H1 (cell line): ENCODE measurements around the gene SLC38A10. TPM values are rescaled to one million over a fixed set of nuclear protein-coding genes. Genes with fewer than 3 reads are reported as not detected.

Experiments
- CTCF ChIA-PET: fragments of 300-600 bp; sonication (Branson Sonifier 250); formaldehyde crosslinking; loops from one replicate; lab custom pipeline; 2021; ENCODE audit not compliant: partially characterized antibody; lab: Charles Lee
- POLR2A ChIA-PET: fragments of 300-600 bp; sonication (Branson Sonifier 250); formaldehyde crosslinking; loops from one replicate; lab custom pipeline; 2021; ENCODE audit warnings: inconsistent platforms; ENCODE audit not compliant: partially characterized antibody; lab: Charles Lee
- DNase-seq, 2 experiments: peaks; one replicate each; pipeline versions ENCODE4 v3.0.0 to v3.0.0-alpha.2; 2010 to 2022; ENCODE audit warnings: low spot score in 2 of 2, low read depth in 1 of 2, mixed read lengths in 1 of 2
- FAIRE-seq: peaks from 2 replicates; lab custom pipeline; 2011; peaks lifted over from hg19 to GRCh38; lab: Jason Lieb, UNC
- H2AFZ ChIP-seq: 2 replicates; pipeline ENCODE4 v1.8.1; 2012; ENCODE audit warnings: low read length, inconsistent platforms
- H2AK5ac ChIP-seq: 2 replicates; pipeline ENCODE4 v1.6.1; 2013; ENCODE audit warnings: low read depth, low read length
- H2BK120ac ChIP-seq: replicated peaks from 2 replicates; pipeline ENCODE3; 2013; ENCODE audit warnings: low read depth, low read length, inconsistent platforms
- H2BK12ac ChIP-seq: 2 replicates; pipeline ENCODE4 v1.6.1; 2013; ENCODE audit warnings: low read depth, low read length
- H2BK15ac ChIP-seq: 2 replicates; pipeline ENCODE4 v1.6.1; 2013; ENCODE audit warnings: low read length
- H2BK20ac ChIP-seq: 2 replicates; pipeline ENCODE4 v1.6.1; 2013; ENCODE audit warnings: low read length
- H2BK5ac ChIP-seq: 2 replicates; pipeline ENCODE4 v1.6.1; 2013; ENCODE audit warnings: low read depth, low read length
- H3K14ac ChIP-seq: 2 replicates; pipeline ENCODE4 v1.6.1; 2013; ENCODE audit warnings: inconsistent platforms; ENCODE audit not compliant: insufficient read length
- H3K18ac ChIP-seq: 2 replicates; pipeline ENCODE4 v1.6.1; 2013; ENCODE audit warnings: low read length; ENCODE audit errors: extremely low read depth
- H3K23ac ChIP-seq: 2 replicates; pipeline ENCODE4 v1.6.1; 2013; ENCODE audit warnings: inconsistent platforms; ENCODE audit not compliant: insufficient read length
- H3K23me2 ChIP-seq: 2 replicates; pipeline ENCODE4 v1.6.1; 2013; ENCODE audit warnings: low read depth, low read length
- H3K27ac ChIP-seq: 2 replicates; pipeline ENCODE4 v1.6.1; 2011; ENCODE audit warnings: low read depth, low read length, inconsistent platforms
- H3K27me3 ChIP-seq, 4 experiments: replicated peaks in 1 of 4; 1 replicate in 1 of 4; 2 replicates in 3 of 4; pipeline versions ENCODE4 v1.6.1 to v1.8.1; 2011 to 2013; ENCODE audit warnings: low read length in 3 of 4, mild to moderate bottlenecking in 3 of 4, inconsistent platforms in 2 of 4, mixed read lengths in 2 of 4, moderate library complexity in 1 of 4; ENCODE audit not compliant: control insufficient read depth in 3 of 4, insufficient read depth in 3 of 4; ENCODE audit errors: extremely low read depth in 1 of 4
- H3K36me3 ChIP-seq, 4 experiments: 2 replicates each; pipeline versions ENCODE4 v1.6.1 to v1.8.1; 2011 to 2013; ENCODE audit warnings: mild to moderate bottlenecking in 4 of 4, low read length in 3 of 4, moderate library complexity in 2 of 4, control low read depth in 1 of 4, inconsistent platforms in 1 of 4; ENCODE audit not compliant: insufficient read depth in 4 of 4, control insufficient read depth in 2 of 4
- H3K4ac ChIP-seq: replicated peaks from 2 replicates; pipeline ENCODE3; 2013; ENCODE audit warnings: low read length, low read depth, mixed read lengths, inconsistent platforms; ENCODE audit not compliant: insufficient read length
- H3K4me1 ChIP-seq, 4 experiments: replicated peaks in 1 of 4; 1 replicate in 1 of 4; 2 replicates in 3 of 4; pipeline versions ENCODE4 v1.6.1 to v1.8.1; 2011 to 2013; ENCODE audit warnings: low read length in 3 of 4, inconsistent platforms in 2 of 4, mixed read lengths in 1 of 4; ENCODE audit not compliant: insufficient read depth in 4 of 4, control insufficient read depth in 3 of 4
- H3K4me2 ChIP-seq, 2 experiments: 2 replicates each; pipeline versions ENCODE4 v1.6.1 to v1.8.1; 2011 to 2013; ENCODE audit warnings: low read depth in 2 of 2, low read length in 2 of 2, control low read depth in 1 of 2, inconsistent platforms in 1 of 2, mild to moderate bottlenecking in 1 of 2; ENCODE audit not compliant: insufficient read depth in 1 of 2
- H3K4me3 ChIP-seq, 4 experiments: fragments of 200-600, 300-600 bp in 1 of 4; sonication (generic), shearing (Covaris generic), sonication (Bioruptor Twin) in 1 of 4; 2 replicates each; pipeline versions ENCODE4 v1.5.1 to v1.8.1; 2011 to 2016; ENCODE audit warnings: low read length in 4 of 4, low read depth in 3 of 4, control low read depth in 2 of 4, inconsistent platforms in 2 of 4, mild to moderate bottlenecking in 2 of 4, mixed read lengths in 1 of 4, moderate library complexity in 1 of 4; ENCODE audit not compliant: insufficient read depth in 2 of 4; ENCODE audit errors: extremely low read depth in 1 of 4
- H3K56ac ChIP-seq: replicated peaks from 2 replicates; pipeline ENCODE3; 2013; ENCODE audit warnings: low read depth, mild to moderate bottlenecking, mixed read lengths, low read length, inconsistent platforms; ENCODE audit not compliant: insufficient read length
- H3K79me1 ChIP-seq: 2 replicates; pipeline ENCODE4 v1.6.1; 2013; ENCODE audit warnings: low read depth, low read length, control low read depth
- H3K79me2 ChIP-seq, 2 experiments: 2 replicates each; pipeline versions ENCODE4 v1.6.1 to v1.8.1; 2012 to 2013; ENCODE audit warnings: low read length in 2 of 2, mild to moderate bottlenecking in 2 of 2, inconsistent platforms in 1 of 2; ENCODE audit not compliant: insufficient read depth in 2 of 2, control insufficient read depth in 1 of 2
- H3K9ac ChIP-seq, 4 experiments: replicated peaks in 1 of 4; 1 replicate in 1 of 4; 2 replicates in 3 of 4; pipeline versions ENCODE4 v1.6.1 to v1.8.1; 2011 to 2013; ENCODE audit warnings: low read depth in 3 of 4, low read length in 3 of 4, control low read depth in 2 of 4, mild to moderate bottlenecking in 2 of 4, moderate library complexity in 2 of 4, inconsistent platforms in 1 of 4; ENCODE audit errors: extremely low read depth in 1 of 4
- H3K9me3 ChIP-seq, 2 experiments: 2 replicates each; pipeline versions ENCODE4 v1.6.1 to v1.8.1; 2012 to 2013; ENCODE audit warnings: mild to moderate bottlenecking in 2 of 2, moderate library complexity in 2 of 2, control low read depth in 1 of 2, inconsistent platforms in 1 of 2, low read depth in 1 of 2, low read length in 1 of 2, mixed read lengths in 1 of 2; ENCODE audit not compliant: insufficient read depth in 2 of 2
- H4K20me1 ChIP-seq, 2 experiments: replicated peaks in 1 of 2; 2 replicates each; pipeline versions ENCODE3 to v1.8.1; 2011 to 2013; ENCODE audit warnings: inconsistent platforms in 2 of 2, low read length in 2 of 2, mild to moderate bottlenecking in 1 of 2; ENCODE audit not compliant: insufficient read depth in 2 of 2, control insufficient read depth in 1 of 2
- H4K5ac ChIP-seq: 2 replicates; pipeline ENCODE4 v1.6.1; 2013; ENCODE audit warnings: low read length, low read depth, mixed read lengths, inconsistent platforms; ENCODE audit not compliant: insufficient read length
- H4K8ac ChIP-seq: 2 replicates; pipeline ENCODE4 v1.8.0; 2013; ENCODE audit warnings: mild to moderate bottlenecking, moderate library complexity, low read length, inconsistent platforms; ENCODE audit not compliant: insufficient read depth; ENCODE audit errors: extremely low read depth
- H4K91ac ChIP-seq: replicated peaks from 2 replicates; pipeline ENCODE3; 2013; ENCODE audit warnings: low read length, mixed read lengths, inconsistent platforms; ENCODE audit not compliant: insufficient read length
- CTBP2 ChIP-seq: IDR thresholded peaks from 2 replicates; pipeline ENCODE4 v1.7.0; 2011; ENCODE audit warnings: borderline replicate concordance, mild to moderate bottlenecking, moderate library complexity, mixed read lengths, low read length; ENCODE audit not compliant: insufficient read depth, insufficient read length
- POLR2AphosphoS5 ChIP-seq: IDR thresholded peaks from 2 replicates; pipeline ENCODE4 v1.6.1; 2011; ENCODE audit warnings: low read depth, low read length
- WGBS, 2 experiments: shearing (Covaris generic) in 1 of 2; methylation state at CpG; one replicate each; pipeline versions ENCODE4 v1.1.6 to v1.1.7; 2013 to 2015; ENCODE audit warnings: low lambda C conversion rate in 2 of 2, mixed read lengths in 2 of 2, inconsistent platforms in 1 of 2, low coverage in 1 of 2, missing lambda C conversion rate in 1 of 2; ENCODE audit not compliant: insufficient replicate concordance in 2 of 2, insufficient coverage in 1 of 2, insufficient read length in 1 of 2; ENCODE audit errors: extremely low coverage in 1 of 2, missing lambda C conversion rate in 1 of 2; 5-methylcytosine and 5-hydroxymethylcytosine counted together
- polyA plus RNA-seq, 7 experiments: library from polyadenylated mRNA; depleted of rRNA in 3 of 7; stranded (reverse) in 5 of 7; unstranded in 2 of 7; fragments of >200 nt in 5 of 7; fragments of 200-250 nt in 2 of 7; gene quantifications; 1 replicate in 5 of 7; 2 replicates in 1 of 7; 4 replicates in 1 of 7; pipeline versions ENCODE4 v1.2.1 to v1.2.3, GENCODE V29; 2011 to 2013; ENCODE audit warnings: missing spikeins in 2 of 7, mixed read lengths in 2 of 7
- total RNA-seq: library from RNA; stranded (reverse); fragmentation: NEBNext Ultra II Directional; extraction: Animal tissue kit (Norgen Biotek cat#: 25700); gene quantifications from 2 replicates; pipeline ENCODE4 v1.2.1, GENCODE V29; 2021

Gene SLC38A10
- total and polyA plus RNA-seq, 2 of the 8 experiments (the other 6 are each of a cell fraction or from before 2014, with no cell fraction given), result 26.4 to 41.0 TPM

DNA sequence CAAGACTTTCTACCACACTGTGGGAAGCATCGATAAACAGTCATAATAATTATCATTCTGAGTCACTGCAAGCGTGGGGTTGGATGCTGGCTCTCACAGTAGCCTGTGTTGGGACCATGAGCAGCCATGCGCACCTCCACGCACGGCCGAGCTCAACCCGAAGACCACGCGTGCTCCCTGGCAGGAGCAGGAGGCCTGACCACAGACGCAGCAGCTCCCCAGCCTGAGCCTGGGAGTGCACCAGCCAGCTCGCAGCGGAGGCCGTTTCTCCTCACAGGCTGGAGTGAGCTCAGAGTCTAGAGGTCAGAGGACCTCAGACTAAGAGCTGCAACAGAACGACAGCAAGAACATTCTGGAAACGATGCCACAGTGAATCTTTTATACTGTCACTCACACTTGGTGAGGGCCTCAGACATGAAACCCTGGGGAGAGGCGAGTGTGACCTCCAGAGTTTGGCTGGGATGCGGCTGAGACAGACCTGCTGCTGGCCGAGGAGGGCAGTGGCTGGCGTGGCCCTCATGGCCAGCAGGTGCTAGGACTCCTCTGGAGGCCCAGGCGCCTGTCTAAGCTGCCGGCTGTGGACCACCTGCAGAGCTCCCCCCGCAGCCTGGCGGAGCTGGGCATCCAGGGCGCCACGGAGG, 50.0 kb downstream of the SLC38A10 start:
- no peak overlapping the region for H2AK5ac ChIP-seq
- no peak overlapping the region for H3K27ac ChIP-seq
- no peak overlapping the region for H3K4ac ChIP-seq
- ChIA-PET POLR2A (interaction anchor here (0.8 to 2.7 kb wide), 11 partner anchors 11 to 247 kb away, joined by 3 to 8 read pairs (median 4); partner anchors contain the start of gene PVALEF), CTCF (interaction anchor here (0.8 to 1.7 kb wide), 9 partner anchors 10 to 293 kb away, joined by 3 to 6 read pairs (median 4); no protein-coding TSS in a partner anchor)
- no peak overlapping the region for H3K4me2 ChIP-seq
- H2BK120ac ChIP-seq, result no peak overlapping the region
- no peak for FAIRE-seq
- no peak overlapping the region for H3K18ac ChIP-seq
- no peak overlapping the region for H3K14ac ChIP-seq
- peaks cover under 1% of the 10 kb centered on the region; the same call in 1 of the 2 replicates for H3K23me2 ChIP-seq
- no peak overlapping the region for H3K56ac ChIP-seq
- peaks cover 0 to 6% of the 10 kb centered on the region in 2 experiments; a peak in 2 of 4 replicates for H3K79me2 ChIP-seq
- no peak for TF ChIP-seq CTBP2
- peak; percentile 57; the same call in 1 of the 2 replicates for TF ChIP-seq POLR2AphosphoS5
- TF ChIP-seq, all 59 proteins: peak for 1
- no peak for DNase-seq
- Histone ChIP-seq H3K79me1 (no peaks in the 10 kb centered on the region; the same call in 1 of the 2 replicates), H3K9me3 (no peaks in the 10 kb centered on the region), H3K4me3 (no peak overlapping the region), H2BK12ac (no peak overlapping the region), H2BK5ac (no peak overlapping the region), H3K36me3 (no peaks in the 10 kb centered on the region), H2BK15ac (no peak overlapping the region), H3K23ac (no peak overlapping the region), H2BK20ac (no peak overlapping the region), H3K4me1 (peaks cover 0 to 6% (median 1%) of the 10 kb centered on the region in 4 experiments; a peak in 2 of 7 replicates), H3K9ac (no peak overlapping the region), H4K8ac (peak overlapping the region; percentile 77; the same call in 1 of the 2 replicates), H3K27me3 (no peaks in the 10 kb centered on the region), H4K5ac (no peak overlapping the region), H4K20me1 (peaks cover 10 to 17% of the 10 kb centered on the region in 2 experiments), H4K91ac (no peak overlapping the region), H2AFZ (no peak overlapping the region)
- WGBS, 2 experiments, result 93% methylated on average over 25 of the region's 25 CpGs; no CpG with 5 or more reads in 1 of the 2 experiments
